Measurements from ENCODE around the gene SLC39A13. TPM values are rescaled to one million over a fixed set of nuclear protein-coding genes. Genes with fewer than 3 reads are reported as not detected.

SLC39A13 gene
- total and polyA plus RNA-seq, 2 of the 13 experiments (the other 11 are each of a cell fraction or from before 2014, with no cell fraction given): 15.3 to 30.5 TPM

GRCh38 chr11:47426062-47426956, 17.9 kb downstream of the SLC39A13 start, which contains the start of gene PSMC3 (continued):
- TF ChIP-seq SIN3A (IDR thresholded peaks at IDR 0.05; ENCODE audit: borderline replicate concordance, low read depth, low read length): peak; percentile 56; the same call in 1 of the 2 replicates
- peak; percentile 99 for TF ChIP-seq ZNF142 (CRISPR knock-in tag; IDR thresholded peaks at IDR 0.05)
- 0 out of 2 replicates have a peak, but pooled peaks have one; percentile 38 for TF ChIP-seq ZFP37 (CRISPR knock-in tag; IDR thresholded peaks at IDR 0.05; ENCODE audit: borderline replicate concordance)
- TF ChIP-seq ZNF256 (CRISPR knock-in tag; conservative IDR thresholded peaks at IDR 0.05): 0 out of 2 replicates have a peak, but pooled peaks have one; percentile 55
- TF ChIP-seq FOXJ3 (CRISPR knock-in tag; IDR thresholded peaks at IDR 0.05; ENCODE audit: borderline replicate concordance): peak; percentile 32; the same call in 1 of the 2 replicates
- peak; percentile 21; the same call in 1 of the 2 replicates for TF ChIP-seq ZNF543 (CRISPR knock-in tag; IDR thresholded peaks at IDR 0.05)
- TF ChIP-seq ZSCAN31 (CRISPR knock-in tag; IDR thresholded peaks at IDR 0.05; ENCODE audit: low read depth): 0 out of 2 replicates have a peak, but pooled peaks have one; percentile 44
- no peak for TF ChIP-seq HNF1A (IDR thresholded peaks at IDR 0.05; ENCODE audit: low read depth)
- peak; percentile 78 for TF ChIP-seq HNF1A (CRISPR knock-in tag; IDR thresholded peaks at IDR 0.05; ENCODE audit: borderline replicate concordance)
- no peak for TF ChIP-seq ZNF292 (CRISPR knock-in tag; IDR thresholded peaks at IDR 0.05; ENCODE audit: borderline replicate concordance, low read depth)
- TF ChIP-seq ZFP90 (CRISPR knock-in tag; IDR thresholded peaks at IDR 0.05; ENCODE audit: borderline replicate concordance): 0 out of 2 replicates have a peak, but pooled peaks have one; percentile 9
- 0 out of 2 replicates have a peak, but pooled peaks have one; percentile 51 for TF ChIP-seq ZXDC (CRISPR knock-in tag; IDR thresholded peaks at IDR 0.05)
- TF ChIP-seq RNF2 (conservative IDR thresholded peaks at IDR 0.05; ENCODE audit: low read depth): no peak
- TF ChIP-seq RAD51 (IDR thresholded peaks at IDR 0.05; ENCODE audit: borderline replicate concordance): no peak; the same call in 1 of the 2 replicates
- TF ChIP-seq ZNF34 (CRISPR knock-in tag; IDR thresholded peaks at IDR 0.05; ENCODE audit: borderline replicate concordance): peak; percentile 69; the same call in 1 of the 2 replicates
